WTC11 (cell line): ENCODE data around the gene R3HDML.

Experiments
- CBFB ChIP-seq: sonication (generic); formaldehyde crosslinking; IDR thresholded peaks from 2 replicates; pipeline ENCODE4 v1.8.1; 2022; ENCODE audit warnings: mild to moderate bottlenecking, low read depth, missing genetic modification reagents
- MYBL2 ChIP-seq: sonication (generic); formaldehyde crosslinking; IDR thresholded peaks from 2 replicates; pipeline ENCODE4 v1.8.1; 2023; ENCODE audit warnings: mild to moderate bottlenecking, moderate library complexity, missing genetic modification reagents
- NFE2L1 ChIP-seq: sonication (generic); formaldehyde crosslinking; IDR thresholded peaks from 2 replicates; pipeline ENCODE4 v1.8.1; 2023; ENCODE audit warnings: missing genetic modification reagents
- NR1H2 ChIP-seq: sonication (generic); formaldehyde crosslinking; IDR thresholded peaks from 2 replicates; pipeline ENCODE4 v1.9.0; 2021; ENCODE audit warnings: mild to moderate bottlenecking, moderate library complexity, missing genetic modification reagents
- NR2C2 ChIP-seq: sonication (generic); formaldehyde crosslinking; IDR thresholded peaks from 2 replicates; pipeline ENCODE4 v1.8.0; 2022; ENCODE audit warnings: mild to moderate bottlenecking, missing genetic modification reagents
- SP1 ChIP-seq: sonication (generic); formaldehyde crosslinking; conservative IDR thresholded peaks from 2 replicates; pipeline ENCODE4 v1.8.1; 2022; ENCODE audit warnings: missing genetic modification reagents
- TCF7 ChIP-seq: sonication (generic); formaldehyde crosslinking; IDR thresholded peaks from 2 replicates; pipeline ENCODE4 v1.8.0; 2022; ENCODE audit warnings: mild to moderate bottlenecking, low read depth, missing genetic modification reagents, moderate library complexity
- TEAD4 ChIP-seq: sonication (generic); formaldehyde crosslinking; IDR thresholded peaks from 2 replicates; pipeline ENCODE4 v1.8.0; 2022; ENCODE audit warnings: mild to moderate bottlenecking, missing genetic modification reagents
- USF2 ChIP-seq: sonication (generic); formaldehyde crosslinking; IDR thresholded peaks from 2 replicates; pipeline ENCODE4 v1.8.1; 2023; ENCODE audit warnings: mild to moderate bottlenecking, missing genetic modification reagents, moderate library complexity
- TF ChIP-seq, protein P1 (sequence below): fragments of 200-600 bp; IDR thresholded peaks from 2 replicates; pipeline ENCODE4 v1.8.0; 2022; ENCODE audit warnings: antibody characterized with exemption
- TF ChIP-seq, protein P2 (sequence below): sonication (generic); formaldehyde crosslinking; IDR thresholded peaks from 2 replicates; pipeline ENCODE4 v1.8.1; 2023; ENCODE audit warnings: mild to moderate bottlenecking, missing genetic modification reagents, borderline replicate concordance
- TF ChIP-seq, protein P3 (sequence below): sonication (generic); formaldehyde crosslinking; IDR thresholded peaks from 2 replicates; pipeline ENCODE4 v1.8.1; 2022; ENCODE audit warnings: low read depth, missing genetic modification reagents, borderline replicate concordance
- TF ChIP-seq, protein P4 (sequence below): sonication (generic); formaldehyde crosslinking; IDR thresholded peaks from 2 replicates; pipeline ENCODE4 v1.8.0; 2022; ENCODE audit warnings: missing genetic modification reagents
- TF ChIP-seq, protein P5 (sequence below): sonication (generic); formaldehyde crosslinking; conservative IDR thresholded peaks from 2 replicates; pipeline ENCODE4 v1.8.1; 2022; ENCODE audit warnings: mild to moderate bottlenecking, missing genetic modification reagents

GRCh38 chr20:44364780-44365179 lies 27.9 kb downstream of the R3HDML start:
- no peak for TF ChIP-seq CBFB (CRISPR knock-in tag)
- TF ChIP-seq, protein P1, sequence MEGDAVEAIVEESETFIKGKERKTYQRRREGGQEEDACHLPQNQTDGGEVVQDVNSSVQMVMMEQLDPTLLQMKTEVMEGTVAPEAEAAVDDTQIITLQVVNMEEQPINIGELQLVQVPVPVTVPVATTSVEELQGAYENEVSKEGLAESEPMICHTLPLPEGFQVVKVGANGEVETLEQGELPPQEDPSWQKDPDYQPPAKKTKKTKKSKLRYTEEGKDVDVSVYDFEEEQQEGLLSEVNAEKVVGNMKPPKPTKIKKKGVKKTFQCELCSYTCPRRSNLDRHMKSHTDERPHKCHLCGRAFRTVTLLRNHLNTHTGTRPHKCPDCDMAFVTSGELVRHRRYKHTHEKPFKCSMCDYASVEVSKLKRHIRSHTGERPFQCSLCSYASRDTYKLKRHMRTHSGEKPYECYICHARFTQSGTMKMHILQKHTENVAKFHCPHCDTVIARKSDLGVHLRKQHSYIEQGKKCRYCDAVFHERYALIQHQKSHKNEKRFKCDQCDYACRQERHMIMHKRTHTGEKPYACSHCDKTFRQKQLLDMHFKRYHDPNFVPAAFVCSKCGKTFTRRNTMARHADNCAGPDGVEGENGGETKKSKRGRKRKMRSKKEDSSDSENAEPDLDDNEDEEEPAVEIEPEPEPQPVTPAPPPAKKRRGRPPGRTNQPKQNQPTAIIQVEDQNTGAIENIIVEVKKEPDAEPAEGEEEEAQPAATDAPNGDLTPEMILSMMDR: no peak
- TF ChIP-seq TEAD4 (CRISPR knock-in tag): no peak
- no peak for TF ChIP-seq NFE2L1 (CRISPR knock-in tag)
- TF ChIP-seq USF2 (CRISPR knock-in tag): peak; percentile 75
- TF ChIP-seq MYBL2 (CRISPR knock-in tag): no peak
- TF ChIP-seq SP1 (CRISPR knock-in tag): no peak
- TF ChIP-seq, protein P2, sequence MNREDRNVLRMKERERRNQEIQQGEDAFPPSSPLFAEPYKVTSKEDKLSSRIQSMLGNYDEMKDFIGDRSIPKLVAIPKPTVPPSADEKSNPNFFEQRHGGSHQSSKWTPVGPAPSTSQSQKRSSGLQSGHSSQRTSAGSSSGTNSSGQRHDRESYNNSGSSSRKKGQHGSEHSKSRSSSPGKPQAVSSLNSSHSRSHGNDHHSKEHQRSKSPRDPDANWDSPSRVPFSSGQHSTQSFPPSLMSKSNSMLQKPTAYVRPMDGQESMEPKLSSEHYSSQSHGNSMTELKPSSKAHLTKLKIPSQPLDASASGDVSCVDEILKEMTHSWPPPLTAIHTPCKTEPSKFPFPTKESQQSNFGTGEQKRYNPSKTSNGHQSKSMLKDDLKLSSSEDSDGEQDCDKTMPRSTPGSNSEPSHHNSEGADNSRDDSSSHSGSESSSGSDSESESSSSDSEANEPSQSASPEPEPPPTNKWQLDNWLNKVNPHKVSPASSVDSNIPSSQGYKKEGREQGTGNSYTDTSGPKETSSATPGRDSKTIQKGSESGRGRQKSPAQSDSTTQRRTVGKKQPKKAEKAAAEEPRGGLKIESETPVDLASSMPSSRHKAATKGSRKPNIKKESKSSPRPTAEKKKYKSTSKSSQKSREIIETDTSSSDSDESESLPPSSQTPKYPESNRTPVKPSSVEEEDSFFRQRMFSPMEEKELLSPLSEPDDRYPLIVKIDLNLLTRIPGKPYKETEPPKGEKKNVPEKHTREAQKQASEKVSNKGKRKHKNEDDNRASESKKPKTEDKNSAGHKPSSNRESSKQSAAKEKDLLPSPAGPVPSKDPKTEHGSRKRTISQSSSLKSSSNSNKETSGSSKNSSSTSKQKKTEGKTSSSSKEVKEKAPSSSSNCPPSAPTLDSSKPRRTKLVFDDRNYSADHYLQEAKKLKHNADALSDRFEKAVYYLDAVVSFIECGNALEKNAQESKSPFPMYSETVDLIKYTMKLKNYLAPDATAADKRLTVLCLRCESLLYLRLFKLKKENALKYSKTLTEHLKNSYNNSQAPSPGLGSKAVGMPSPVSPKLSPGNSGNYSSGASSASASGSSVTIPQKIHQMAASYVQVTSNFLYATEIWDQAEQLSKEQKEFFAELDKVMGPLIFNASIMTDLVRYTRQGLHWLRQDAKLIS: no peak
- no peak for TF ChIP-seq NR2C2 (CRISPR knock-in tag)
- TF ChIP-seq, protein P3, sequence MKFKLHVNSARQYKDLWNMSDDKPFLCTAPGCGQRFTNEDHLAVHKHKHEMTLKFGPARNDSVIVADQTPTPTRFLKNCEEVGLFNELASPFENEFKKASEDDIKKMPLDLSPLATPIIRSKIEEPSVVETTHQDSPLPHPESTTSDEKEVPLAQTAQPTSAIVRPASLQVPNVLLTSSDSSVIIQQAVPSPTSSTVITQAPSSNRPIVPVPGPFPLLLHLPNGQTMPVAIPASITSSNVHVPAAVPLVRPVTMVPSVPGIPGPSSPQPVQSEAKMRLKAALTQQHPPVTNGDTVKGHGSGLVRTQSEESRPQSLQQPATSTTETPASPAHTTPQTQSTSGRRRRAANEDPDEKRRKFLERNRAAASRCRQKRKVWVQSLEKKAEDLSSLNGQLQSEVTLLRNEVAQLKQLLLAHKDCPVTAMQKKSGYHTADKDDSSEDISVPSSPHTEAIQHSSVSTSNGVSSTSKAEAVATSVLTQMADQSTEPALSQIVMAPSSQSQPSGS (CRISPR knock-in tag): no peak
- TF ChIP-seq, protein P4, sequence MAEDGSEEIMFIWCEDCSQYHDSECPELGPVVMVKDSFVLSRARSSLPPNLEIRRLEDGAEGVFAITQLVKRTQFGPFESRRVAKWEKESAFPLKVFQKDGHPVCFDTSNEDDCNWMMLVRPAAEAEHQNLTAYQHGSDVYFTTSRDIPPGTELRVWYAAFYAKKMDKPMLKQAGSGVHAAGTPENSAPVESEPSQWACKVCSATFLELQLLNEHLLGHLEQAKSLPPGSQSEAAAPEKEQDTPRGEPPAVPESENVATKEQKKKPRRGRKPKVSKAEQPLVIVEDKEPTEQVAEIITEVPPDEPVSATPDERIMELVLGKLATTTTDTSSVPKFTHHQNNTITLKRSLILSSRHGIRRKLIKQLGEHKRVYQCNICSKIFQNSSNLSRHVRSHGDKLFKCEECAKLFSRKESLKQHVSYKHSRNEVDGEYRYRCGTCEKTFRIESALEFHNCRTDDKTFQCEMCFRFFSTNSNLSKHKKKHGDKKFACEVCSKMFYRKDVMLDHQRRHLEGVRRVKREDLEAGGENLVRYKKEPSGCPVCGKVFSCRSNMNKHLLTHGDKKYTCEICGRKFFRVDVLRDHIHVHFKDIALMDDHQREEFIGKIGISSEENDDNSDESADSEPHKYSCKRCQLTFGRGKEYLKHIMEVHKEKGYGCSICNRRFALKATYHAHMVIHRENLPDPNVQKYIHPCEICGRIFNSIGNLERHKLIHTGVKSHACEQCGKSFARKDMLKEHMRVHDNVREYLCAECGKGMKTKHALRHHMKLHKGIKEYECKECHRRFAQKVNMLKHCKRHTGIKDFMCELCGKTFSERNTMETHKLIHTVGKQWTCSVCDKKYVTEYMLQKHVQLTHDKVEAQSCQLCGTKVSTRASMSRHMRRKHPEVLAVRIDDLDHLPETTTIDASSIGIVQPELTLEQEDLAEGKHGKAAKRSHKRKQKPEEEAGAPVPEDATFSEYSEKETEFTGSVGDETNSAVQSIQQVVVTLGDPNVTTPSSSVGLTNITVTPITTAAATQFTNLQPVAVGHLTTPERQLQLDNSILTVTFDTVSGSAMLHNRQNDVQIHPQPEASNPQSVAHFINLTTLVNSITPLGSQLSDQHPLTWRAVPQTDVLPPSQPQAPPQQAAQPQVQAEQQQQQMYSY (CRISPR knock-in tag): no peak
- TF ChIP-seq, protein P5, sequence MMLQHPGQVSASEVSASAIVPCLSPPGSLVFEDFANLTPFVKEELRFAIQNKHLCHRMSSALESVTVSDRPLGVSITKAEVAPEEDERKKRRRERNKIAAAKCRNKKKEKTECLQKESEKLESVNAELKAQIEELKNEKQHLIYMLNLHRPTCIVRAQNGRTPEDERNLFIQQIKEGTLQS (CRISPR knock-in tag): no peak
- TF ChIP-seq NR1H2: no peak
- TF ChIP-seq TCF7 (CRISPR knock-in tag): no peak
